Measurements from ENCODE around the gene PCDHGC3. TPM values are rescaled to one million over a fixed set of nuclear protein-coding genes. Genes with fewer than 3 reads are reported as not detected.

The PCDHGC3 gene
- total and polyA plus RNA-seq, 9 donors, result 52.7 to 165 (median 128) TPM

DNA sequence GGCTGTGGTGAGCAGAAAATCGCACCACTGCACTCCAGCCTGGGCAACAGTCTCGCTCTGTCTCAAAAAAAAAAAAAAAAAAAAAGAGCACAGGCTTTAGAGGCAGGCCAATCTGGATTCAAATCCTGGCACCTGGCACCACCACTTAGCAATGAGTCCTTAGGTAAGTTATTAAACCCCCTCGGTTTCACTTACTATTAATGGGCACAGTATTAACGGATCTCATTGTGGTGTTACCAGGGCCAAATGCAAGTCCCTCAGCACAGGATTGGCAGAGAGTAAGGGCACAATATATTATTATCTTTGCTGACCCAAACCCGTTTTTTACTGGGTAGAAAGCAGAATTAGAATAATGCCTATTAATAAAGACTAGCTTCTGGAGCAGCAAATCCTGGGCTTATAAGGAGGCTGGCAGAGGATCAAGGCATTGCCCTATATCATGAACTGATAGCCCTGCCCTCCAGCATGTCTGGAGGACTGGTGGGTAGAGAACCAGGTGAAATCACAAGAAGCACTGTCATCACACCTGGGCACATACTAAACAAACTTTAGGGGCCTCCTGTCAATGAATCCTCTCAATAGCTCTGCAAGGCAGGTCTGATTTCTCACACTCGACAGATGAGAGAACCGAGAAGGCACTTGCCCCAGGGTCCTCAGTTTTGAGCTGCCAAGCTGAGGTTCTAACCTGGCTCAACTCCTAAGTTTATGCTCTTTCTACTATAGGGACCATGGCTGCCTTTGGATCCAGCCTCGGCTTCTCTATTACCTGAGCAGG lies 30.8 kb downstream of the PCDHGC3 start:
- H3K36me3 ChIP-seq (ENCODE audit: control insufficient read depth, insufficient read depth, low read length), result peaks cover 64% of the 10 kb centered on the region
- no peak overlapping the region for H3K4me3 ChIP-seq (ENCODE audit: low read length)
- 60% methylated on average over 1 of the region's 8 CpGs for WGBS (ENCODE audit: insufficient coverage)
- no peaks in the 10 kb centered on the region for H3K9me3 ChIP-seq (replicated peaks; ENCODE audit: control insufficient read depth, low read depth, low read length)
- no peak for DNase-seq
- no peaks in the 10 kb centered on the region for H3K27me3 ChIP-seq (ENCODE audit: control insufficient read depth, insufficient read depth, low read length)
- H3K4me1 ChIP-seq (ENCODE audit: control insufficient read depth, insufficient read depth, low read length), result peaks cover 46% of the 10 kb centered on the region
- peak overlapping the region; percentile 94 for H3K27ac ChIP-seq (ENCODE audit: low read length)

- DNase-seq, result peak; percentile 95
- Histone ChIP-seq H3K27ac (ENCODE audit: low read length) (peak overlapping the region; percentile 94), H3K27me3 (ENCODE audit: control insufficient read depth, insufficient read depth, low read length) (no peaks in the 10 kb centered on the region), H3K4me3 (ENCODE audit: low read length) (no peak overlapping the region), H3K4me1 (ENCODE audit: control insufficient read depth, insufficient read depth, low read length) (peaks cover 52% of the 10 kb centered on the region), H3K36me3 (ENCODE audit: control insufficient read depth, insufficient read depth, low read length) (peaks cover 70% of the 10 kb centered on the region), H3K9me3 (replicated peaks; ENCODE audit: control insufficient read depth, low read depth, low read length) (no peaks in the 10 kb centered on the region)
- WGBS (ENCODE audit: insufficient coverage), result 14% methylated on average over 6 of the region's 11 CpGs
Observed at GRCh38 chr5:141507387-141508091, 31.8 kb downstream of the PCDHGC3 start.

- Histone ChIP-seq H3K27ac (ENCODE audit: low read length) (peak overlapping the region; percentile 94), H3K4me1 (ENCODE audit: control insufficient read depth, insufficient read depth, low read length) (peaks cover 61% of the 10 kb centered on the region), H3K4me3 (ENCODE audit: low read length) (peak overlapping the region; percentile 1), H3K36me3 (ENCODE audit: control insufficient read depth, insufficient read depth, low read length) (peaks cover 64% of the 10 kb centered on the region), H3K9me3 (replicated peaks; ENCODE audit: control insufficient read depth, low read depth, low read length) (no peaks in the 10 kb centered on the region), H3K27me3 (ENCODE audit: control insufficient read depth, insufficient read depth, low read length) (no peaks in the 10 kb centered on the region)
- 10% methylated on average over 9 of the region's 9 CpGs for WGBS (ENCODE audit: insufficient coverage)
- no peak for DNase-seq
Observed at GRCh38 chr5:141508440-141508797, 32.7 kb downstream of the PCDHGC3 start.

DNA sequence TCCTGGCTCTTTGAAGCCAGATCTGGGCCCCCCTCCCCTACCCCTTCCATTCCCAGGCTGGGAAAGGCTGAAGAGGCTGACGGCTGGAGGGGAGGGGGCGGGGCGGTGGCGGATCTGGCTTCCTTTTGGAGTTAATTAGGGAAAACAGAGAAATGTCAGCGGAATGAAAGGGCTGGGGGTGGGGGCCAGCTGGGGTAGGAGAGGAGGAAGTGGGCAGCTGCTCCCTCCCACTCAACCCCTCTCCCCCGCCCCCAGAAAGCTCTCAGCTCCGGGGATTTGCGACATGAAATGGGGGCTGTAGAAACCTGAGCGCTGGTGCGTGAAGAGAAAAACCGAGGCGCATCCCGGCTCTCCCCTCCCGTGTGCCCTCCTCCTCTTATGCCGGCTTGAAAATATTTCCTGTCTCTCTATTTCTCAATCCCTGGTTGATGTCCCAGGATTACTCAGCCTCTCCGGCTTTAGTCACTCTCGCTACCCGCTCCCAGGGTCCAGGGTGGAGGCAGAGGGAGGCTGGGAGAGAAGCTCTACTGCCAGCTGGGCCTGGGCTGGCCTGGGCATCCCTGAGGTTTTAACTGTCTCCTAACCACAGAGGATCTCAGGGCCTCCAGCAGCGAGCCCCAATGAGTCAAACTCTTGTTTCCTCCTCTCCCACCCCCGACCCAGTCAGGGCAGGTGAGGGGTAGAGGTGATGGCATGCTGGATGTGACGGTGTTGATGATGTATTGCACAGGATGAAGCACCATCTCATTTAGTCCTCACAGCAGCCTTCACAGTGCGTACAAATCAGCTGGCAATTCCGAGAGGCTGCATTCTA lies 33.2 kb downstream of the PCDHGC3 start:
- Histone ChIP-seq H3K4me1 (ENCODE audit: control insufficient read depth, insufficient read depth, low read length) (peaks cover 64% of the 10 kb centered on the region), H3K27ac (ENCODE audit: low read length) (peak overlapping the region; percentile 94), H3K27me3 (ENCODE audit: control insufficient read depth, insufficient read depth, low read length) (no peaks in the 10 kb centered on the region), H3K36me3 (ENCODE audit: control insufficient read depth, insufficient read depth, low read length) (peaks cover 59% of the 10 kb centered on the region), H3K4me3 (ENCODE audit: low read length) (peak overlapping the region; percentile 11), H3K9me3 (replicated peaks; ENCODE audit: control insufficient read depth, low read depth, low read length) (no peaks in the 10 kb centered on the region)
- WGBS (ENCODE audit: insufficient coverage), result 11% methylated on average over 6 of the region's 23 CpGs
- DNase-seq, result peak; percentile 91

DNA sequence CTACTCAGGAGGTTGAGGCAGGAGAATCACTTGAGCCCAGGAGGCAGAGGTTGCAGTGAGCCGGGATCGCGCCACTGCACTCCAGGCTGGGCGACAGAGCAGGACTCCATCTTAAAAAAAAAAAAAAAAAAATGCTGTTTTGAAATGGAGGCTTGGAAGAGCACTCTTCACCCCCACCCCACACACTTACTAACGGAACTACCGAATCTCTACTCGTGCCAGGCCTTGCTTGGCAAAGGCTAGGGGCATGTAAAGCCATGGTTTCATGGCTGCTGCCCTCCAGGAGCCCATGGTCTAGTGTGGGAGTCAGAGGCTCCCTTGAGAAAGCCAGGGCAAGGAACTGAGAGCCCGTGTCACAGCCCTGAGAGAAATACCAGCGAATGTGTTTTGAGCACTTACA lies 34.4 kb downstream of the PCDHGC3 start:
- Histone ChIP-seq H3K27ac (ENCODE audit: low read length) (no peak overlapping the region), H3K4me3 (ENCODE audit: low read length) (no peak overlapping the region), H3K36me3 (ENCODE audit: control insufficient read depth, insufficient read depth, low read length) (peaks cover 53% of the 10 kb centered on the region), H3K27me3 (ENCODE audit: control insufficient read depth, insufficient read depth, low read length) (no peaks in the 10 kb centered on the region), H3K9me3 (replicated peaks; ENCODE audit: control insufficient read depth, low read depth, low read length) (no peaks in the 10 kb centered on the region), H3K4me1 (ENCODE audit: control insufficient read depth, insufficient read depth, low read length) (peaks cover 71% of the 10 kb centered on the region)
- 60% methylated on average over 1 of the region's 9 CpGs for WGBS (ENCODE audit: insufficient coverage)
- DNase-seq, result no peak

GRCh38 chr5:141510850-141511601 lies 35.3 kb downstream of the PCDHGC3 start:
- WGBS (ENCODE audit: insufficient coverage), result 92% methylated on average over 10 of the region's 14 CpGs
- no peak for DNase-seq
- Histone ChIP-seq H3K27ac (ENCODE audit: low read length) (no peak overlapping the region), H3K9me3 (replicated peaks; ENCODE audit: control insufficient read depth, low read depth, low read length) (no peaks in the 10 kb centered on the region), H3K36me3 (ENCODE audit: control insufficient read depth, insufficient read depth, low read length) (peaks cover 49% of the 10 kb centered on the region), H3K27me3 (ENCODE audit: control insufficient read depth, insufficient read depth, low read length) (no peaks in the 10 kb centered on the region), H3K4me3 (ENCODE audit: low read length) (no peak overlapping the region), H3K4me1 (ENCODE audit: control insufficient read depth, insufficient read depth, low read length) (peaks cover 80% of the 10 kb centered on the region)

DNA sequence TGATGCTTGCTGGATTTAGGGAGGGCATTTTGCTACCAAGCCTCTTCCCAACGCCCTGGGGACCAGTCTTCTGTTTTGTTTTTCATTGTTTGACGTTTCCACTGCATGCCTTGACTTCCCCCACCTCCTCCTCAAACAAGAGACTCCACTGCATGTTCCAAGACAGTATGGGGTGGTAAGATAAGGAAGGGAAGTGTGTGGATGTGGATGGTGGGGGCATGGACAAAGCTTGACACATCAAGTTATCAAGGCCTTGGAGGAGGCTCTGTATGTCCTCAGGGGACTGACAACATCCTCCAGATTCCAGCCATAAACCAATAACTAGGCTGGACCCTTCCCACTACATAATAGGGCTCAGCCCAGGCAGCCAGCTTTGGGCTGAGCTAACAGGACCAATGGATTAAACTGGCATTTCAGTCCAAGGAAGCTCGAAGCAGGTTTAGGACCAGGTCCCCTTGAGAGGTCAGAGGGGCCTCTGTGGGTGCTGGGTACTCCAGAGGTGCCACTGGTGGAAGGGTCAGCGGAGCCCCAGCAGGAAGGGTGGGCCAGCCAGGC lies 36.1 kb downstream of the PCDHGC3 start:
- Histone ChIP-seq H3K36me3 (ENCODE audit: control insufficient read depth, insufficient read depth, low read length) (peaks cover 49% of the 10 kb centered on the region), H3K27me3 (ENCODE audit: control insufficient read depth, insufficient read depth, low read length) (no peaks in the 10 kb centered on the region), H3K27ac (ENCODE audit: low read length) (peak overlapping the region; percentile 97), H3K9me3 (replicated peaks; ENCODE audit: control insufficient read depth, low read depth, low read length) (no peaks in the 10 kb centered on the region), H3K4me3 (ENCODE audit: low read length) (no peak overlapping the region), H3K4me1 (ENCODE audit: control insufficient read depth, insufficient read depth, low read length) (peaks cover 84% of the 10 kb centered on the region)
- WGBS (ENCODE audit: insufficient coverage), result 88% methylated on average over 2 of the region's 4 CpGs
- no peak for DNase-seq

- Histone ChIP-seq H3K4me3 (ENCODE audit: low read length) (peak overlapping the region; percentile 60), H3K27me3 (ENCODE audit: control insufficient read depth, insufficient read depth, low read length) (no peaks in the 10 kb centered on the region), H3K36me3 (ENCODE audit: control insufficient read depth, insufficient read depth, low read length) (peaks cover 50% of the 10 kb centered on the region), H3K4me1 (ENCODE audit: control insufficient read depth, insufficient read depth, low read length) (peaks cover 85% of the 10 kb centered on the region), H3K27ac (ENCODE audit: low read length) (peak overlapping the region; percentile 97), H3K9me3 (replicated peaks; ENCODE audit: control insufficient read depth, low read depth, low read length) (no peaks in the 10 kb centered on the region)
- 10% methylated on average over 13 of the region's 28 CpGs for WGBS (ENCODE audit: insufficient coverage)
- peak; percentile 84 for DNase-seq
Observed at GRCh38 chr5:141512390-141512910, 36.7 kb downstream of the PCDHGC3 start.

DNA sequence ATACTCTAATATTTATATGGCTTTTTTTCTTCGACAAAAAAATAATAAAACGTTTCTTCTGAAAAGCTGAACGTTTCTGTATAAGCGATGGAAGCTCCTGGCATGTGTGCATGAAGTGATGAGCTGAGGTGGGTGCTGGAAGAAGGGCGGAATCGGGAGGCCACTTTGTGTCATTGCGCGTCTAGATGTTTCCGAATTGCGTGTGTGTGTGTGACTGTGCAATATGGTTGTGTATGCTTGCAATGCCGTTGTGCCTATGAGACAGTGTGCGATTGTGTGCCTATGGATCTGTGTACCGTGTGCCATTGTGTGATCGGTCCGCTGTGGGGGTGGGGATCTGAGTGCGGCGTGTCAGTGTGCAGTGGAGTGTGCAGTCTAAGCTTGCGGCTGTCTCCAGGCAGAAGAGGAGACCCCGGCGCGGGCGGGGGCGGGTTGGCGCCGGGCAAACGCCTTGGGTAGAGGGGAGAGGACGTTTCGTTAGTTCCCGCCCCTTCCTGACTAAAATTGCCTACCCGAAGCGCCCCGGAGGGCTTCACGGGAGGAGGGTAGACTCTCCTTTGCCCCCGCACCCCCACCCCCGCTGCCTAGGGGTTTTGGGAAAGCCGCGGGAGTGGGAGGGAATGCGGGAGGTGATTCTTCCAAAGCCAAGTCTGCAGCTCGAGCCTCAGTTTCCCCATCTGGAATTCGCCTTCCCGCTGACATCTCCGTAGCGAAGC lies 37.3 kb downstream of the PCDHGC3 start:
- Histone ChIP-seq H3K36me3 (ENCODE audit: control insufficient read depth, insufficient read depth, low read length) (peaks cover 45% of the 10 kb centered on the region), H3K9me3 (replicated peaks; ENCODE audit: control insufficient read depth, low read depth, low read length) (no peaks in the 10 kb centered on the region), H3K4me3 (ENCODE audit: low read length) (peak overlapping the region; percentile 60), H3K27ac (ENCODE audit: low read length) (peak overlapping the region; percentile 97), H3K27me3 (ENCODE audit: control insufficient read depth, insufficient read depth, low read length) (no peaks in the 10 kb centered on the region), H3K4me1 (ENCODE audit: control insufficient read depth, insufficient read depth, low read length) (peaks cover 84% of the 10 kb centered on the region)
- WGBS (ENCODE audit: insufficient coverage), result 0% methylated on average over 27 of the region's 43 CpGs
- DNase-seq, result peak; percentile 78
